Measurements from ENCODE around the gene FLT1.

The FLT1 gene

DNA sequence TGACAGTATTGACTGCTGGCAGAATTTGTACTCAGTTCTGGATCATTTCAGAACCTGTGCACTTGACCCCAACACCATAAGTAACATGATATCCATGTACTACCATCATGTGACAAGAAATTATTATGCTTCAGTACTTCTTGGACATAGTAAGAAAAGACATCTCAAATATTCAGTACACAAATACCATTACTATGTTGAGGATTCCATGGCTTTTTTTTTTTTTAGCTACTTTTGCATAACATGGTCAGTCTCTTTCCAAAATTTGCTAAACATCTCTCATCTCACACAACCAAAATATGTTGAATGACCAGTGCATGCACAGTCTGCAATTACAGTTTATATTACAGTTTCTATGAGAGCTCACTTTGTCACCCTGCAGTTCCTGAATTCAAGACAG lies 85.3 kb downstream of the FLT1 start:
- Histone ChIP-seq H3K27ac (no peak overlapping the region), H3K4me3 (no peak overlapping the region)

DNA sequence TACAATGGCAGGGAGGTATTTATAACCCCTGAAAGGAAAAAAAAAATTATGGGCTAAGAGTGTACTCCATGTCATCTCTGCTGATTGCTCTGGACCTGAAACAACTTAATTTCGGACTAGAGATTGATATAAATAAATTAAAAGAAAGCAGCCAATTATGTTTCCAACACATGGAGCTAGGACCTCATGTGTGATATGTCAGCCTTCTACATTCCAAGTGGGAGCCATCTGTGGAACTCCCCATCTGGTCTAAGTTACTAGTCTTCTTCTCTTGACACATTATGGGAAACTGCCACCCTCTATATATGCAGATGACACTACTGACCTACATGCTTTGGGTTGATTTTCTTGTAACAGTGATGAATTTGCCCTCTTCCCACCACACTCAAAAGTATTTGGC lies 86.1 kb downstream of the FLT1 start:
- H3K4me3 ChIP-seq: no peak overlapping the region
- no peak overlapping the region for H3K27ac ChIP-seq

DNA sequence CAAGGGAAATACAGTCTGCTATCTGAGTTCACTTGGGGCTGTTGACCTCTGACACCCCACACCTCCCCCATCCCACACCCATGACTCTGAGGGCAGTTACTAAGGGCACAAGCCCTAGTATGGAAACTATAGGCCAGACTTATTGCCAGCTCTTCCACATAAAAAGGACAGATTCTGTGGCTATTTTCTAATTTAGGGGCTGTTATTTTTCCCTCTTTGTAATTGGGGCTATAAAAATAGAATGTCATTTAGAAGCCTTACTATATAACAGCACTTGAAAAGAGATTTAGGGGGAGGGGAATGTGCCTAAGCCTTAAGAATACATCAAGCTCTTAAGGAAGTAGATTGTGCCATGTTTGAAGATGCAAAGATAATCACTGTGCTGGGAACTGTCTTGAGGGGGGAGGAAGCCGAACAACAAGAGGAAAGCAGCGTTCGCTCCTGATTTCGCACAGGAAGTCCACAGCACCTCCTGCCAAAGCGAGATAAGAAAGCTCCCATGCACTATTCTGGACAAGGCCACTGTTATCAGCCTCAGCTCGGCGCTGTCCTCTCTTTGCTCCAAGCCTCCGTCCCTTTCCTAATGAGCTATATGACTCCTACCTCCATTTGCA lies 86.6 kb downstream of the FLT1 start:
- H3K27ac ChIP-seq: no peak overlapping the region
- H3K4me3 ChIP-seq: no peak overlapping the region

GRCh38 chr13:28406733-28407266 lies 88.1 kb downstream of the FLT1 start:
- no peak overlapping the region for H3K4me3 ChIP-seq
- no peak overlapping the region for H3K27ac ChIP-seq

DNA sequence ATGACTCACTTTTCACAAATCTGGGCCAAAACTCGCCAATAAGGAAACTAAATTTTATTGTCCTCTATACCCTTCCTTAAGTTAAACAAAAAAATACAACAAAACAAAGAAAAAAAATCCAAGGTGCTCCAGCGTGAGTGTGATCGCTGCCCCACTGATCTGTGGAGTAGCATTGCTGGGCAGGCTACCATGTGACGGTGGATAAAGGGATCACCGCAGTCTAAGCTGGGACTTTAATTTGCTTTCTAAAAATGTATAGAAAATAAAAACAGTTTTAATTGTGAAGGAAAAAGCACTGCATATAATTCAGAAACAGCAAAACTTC lies 92.9 kb downstream of the FLT1 start:
- Histone ChIP-seq H3K27ac (no peak overlapping the region), H3K4me3 (no peak overlapping the region)

DNA sequence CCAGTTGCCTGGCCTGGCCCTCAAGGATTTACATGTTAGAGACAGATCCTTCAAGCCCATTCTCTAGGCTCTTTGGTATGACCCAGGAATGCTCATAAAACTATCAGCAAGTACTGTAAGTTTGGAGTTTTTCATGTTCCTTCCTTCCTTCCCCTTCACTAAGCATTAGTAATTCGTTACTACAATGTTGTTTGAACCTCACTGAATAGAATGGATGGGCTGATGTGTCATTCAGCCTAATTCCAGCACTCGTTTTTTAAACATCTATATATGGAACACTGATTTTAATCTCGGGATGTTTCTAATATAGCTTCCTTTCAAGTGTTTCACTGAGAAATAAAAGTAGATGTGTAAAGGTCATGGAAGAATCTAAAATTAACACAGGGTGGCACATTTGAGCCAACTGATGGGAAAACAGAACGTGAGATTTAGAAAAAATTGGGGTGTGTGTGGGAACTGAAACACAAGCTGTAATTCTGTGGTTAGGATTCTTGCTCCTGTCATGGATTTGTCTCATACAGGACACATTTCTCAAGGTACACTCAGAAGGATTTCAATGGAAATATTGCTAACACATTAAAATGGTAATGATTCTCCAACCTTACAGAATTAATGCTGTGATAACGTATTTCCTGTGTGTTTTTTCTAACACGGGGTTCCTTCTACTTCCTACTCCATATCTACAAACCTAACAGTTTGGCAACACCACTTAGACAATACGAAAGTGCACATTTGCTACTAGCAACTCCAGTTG lies 93.4 kb downstream of the FLT1 start:
- no peak overlapping the region for H3K4me3 ChIP-seq
- peak overlapping the region in 1 of 21 experiments; percentile 33 for H3K27ac ChIP-seq

GRCh38 chr13:28396053-28396452 lies 98.9 kb downstream of the FLT1 start:
- H3K27ac ChIP-seq: no peak overlapping the region

DNA sequence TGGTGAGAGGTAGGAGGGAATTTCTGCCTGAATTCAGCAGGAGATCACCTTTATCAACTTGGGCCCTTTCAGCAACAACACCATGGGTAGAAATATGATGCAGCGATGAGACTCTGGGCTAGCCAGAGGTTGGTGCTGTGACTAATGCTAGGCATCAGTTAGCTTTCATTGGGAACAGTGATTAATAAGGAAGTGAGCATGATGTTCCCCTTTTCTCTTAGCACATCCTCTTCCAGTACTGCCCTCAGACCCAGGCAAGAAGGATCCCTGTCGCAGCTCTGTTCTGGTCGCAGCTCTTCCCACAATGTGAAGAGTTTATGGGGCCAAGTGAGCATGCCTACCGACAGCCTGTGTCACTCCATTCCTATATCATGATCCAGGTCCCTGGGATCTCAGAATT lies 100.5 kb downstream of the FLT1 start:
- Histone ChIP-seq H3K4me3 (no peak overlapping the region), H3K27ac (no peak overlapping the region)

More at GRCh38 chr13:28396053-28396452, 98.9 kb downstream of the FLT1 start:
- H3K4me3 ChIP-seq: no peak overlapping the region

- no peak overlapping the region for H3K4me3 ChIP-seq
- H3K27ac ChIP-seq: peak overlapping the region in 1 of 21 experiments; percentile 39
These were observed 101.9 kb downstream of the FLT1 start for GRCh38 chr13:28392896-28393505.

DNA sequence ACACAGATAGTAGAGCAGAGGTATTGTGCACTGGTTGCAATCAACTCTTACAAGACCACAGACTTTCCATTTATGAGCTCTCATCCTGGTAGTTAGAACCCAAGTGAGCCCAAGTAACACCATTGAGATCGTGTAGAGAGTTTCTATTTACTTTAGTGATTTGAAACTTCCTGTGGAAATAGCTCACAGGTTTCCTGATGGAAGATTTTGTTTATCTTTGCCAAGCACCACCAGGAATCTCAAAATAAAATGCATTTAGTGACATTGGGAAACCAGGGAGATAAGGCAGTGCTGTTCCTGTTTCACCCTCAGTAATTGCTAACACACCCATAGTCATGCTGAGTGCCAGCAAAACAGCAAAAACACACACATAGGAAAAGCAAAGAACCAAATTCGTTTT lies 102.5 kb downstream of the FLT1 start:
- Histone ChIP-seq H3K4me3 (no peak overlapping the region), H3K27ac (peak overlapping the region in 1 of 21 experiments; percentile 39)

DNA sequence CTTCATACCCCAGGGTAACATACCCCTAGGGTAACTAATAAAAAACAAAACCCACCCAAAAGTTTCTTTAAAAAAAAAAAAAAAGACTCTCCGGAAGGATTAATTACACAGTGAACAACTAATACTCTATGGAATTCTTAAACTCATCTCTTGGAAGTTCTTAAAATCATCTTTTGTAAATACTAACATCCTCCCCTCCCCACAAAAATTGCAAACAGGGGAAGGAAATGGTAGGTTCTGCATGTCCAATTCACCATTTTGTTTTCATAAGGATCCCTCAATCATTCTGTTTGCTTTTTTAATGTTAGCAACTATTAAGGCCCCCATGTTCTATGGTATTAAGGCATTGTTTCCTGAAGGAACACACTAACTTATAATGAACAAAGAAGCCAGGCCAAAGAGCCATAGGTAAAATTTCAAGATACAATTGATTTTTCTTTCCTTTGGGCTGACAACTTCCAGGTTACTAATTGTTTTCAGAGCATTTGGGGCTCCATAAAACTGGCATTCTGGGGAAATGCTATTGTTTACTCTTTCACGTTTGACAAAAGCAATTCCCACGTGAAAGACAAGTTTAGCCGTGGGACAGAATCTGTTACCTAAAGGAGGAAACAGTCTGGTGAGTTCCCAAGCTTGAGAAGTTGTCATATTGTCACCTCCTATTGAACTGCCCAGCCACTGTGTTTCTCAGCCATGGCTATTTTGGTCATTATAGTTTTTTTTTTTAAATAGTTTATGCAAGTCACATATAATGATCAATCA lies 107.0 kb downstream of the FLT1 start:
- H3K27ac ChIP-seq: no peak overlapping the region
- no peak overlapping the region for H3K4me3 ChIP-seq

GRCh38 chr13:28385362-28385761 lies 109.6 kb downstream of the FLT1 start:
- no peak overlapping the region for H3K4me3 ChIP-seq

DNA sequence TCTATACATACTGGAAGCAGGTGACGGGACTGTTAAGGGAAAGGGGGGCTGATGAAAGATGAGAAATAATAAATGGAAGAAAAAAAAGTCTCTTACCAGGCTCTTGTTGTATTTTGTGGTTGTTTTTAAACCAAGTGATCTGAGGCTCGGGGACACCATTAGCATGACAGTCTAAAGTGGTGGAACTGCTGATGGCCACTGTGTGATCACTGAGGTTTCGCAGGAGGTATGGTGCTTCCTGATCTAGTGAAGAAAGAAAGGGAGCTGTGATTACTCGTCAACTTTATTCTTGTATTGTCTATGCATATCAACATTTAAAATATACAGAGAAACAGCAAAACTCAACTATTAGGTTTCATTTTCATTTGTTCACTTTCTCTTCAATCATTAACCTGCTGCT lies 110.1 kb downstream of the FLT1 start:
- Histone ChIP-seq H3K4me3 (no peak overlapping the region), H3K27ac (no peak overlapping the region)

More at GRCh38 chr13:28385362-28385761, 109.6 kb downstream of the FLT1 start:
- no peak overlapping the region for H3K27ac ChIP-seq

- H3K4me3 ChIP-seq: no peak overlapping the region
- H3K27ac ChIP-seq: no peak overlapping the region
These were observed 114.6 kb downstream of the FLT1 start for GRCh38 chr13:28380319-28380718.

DNA sequence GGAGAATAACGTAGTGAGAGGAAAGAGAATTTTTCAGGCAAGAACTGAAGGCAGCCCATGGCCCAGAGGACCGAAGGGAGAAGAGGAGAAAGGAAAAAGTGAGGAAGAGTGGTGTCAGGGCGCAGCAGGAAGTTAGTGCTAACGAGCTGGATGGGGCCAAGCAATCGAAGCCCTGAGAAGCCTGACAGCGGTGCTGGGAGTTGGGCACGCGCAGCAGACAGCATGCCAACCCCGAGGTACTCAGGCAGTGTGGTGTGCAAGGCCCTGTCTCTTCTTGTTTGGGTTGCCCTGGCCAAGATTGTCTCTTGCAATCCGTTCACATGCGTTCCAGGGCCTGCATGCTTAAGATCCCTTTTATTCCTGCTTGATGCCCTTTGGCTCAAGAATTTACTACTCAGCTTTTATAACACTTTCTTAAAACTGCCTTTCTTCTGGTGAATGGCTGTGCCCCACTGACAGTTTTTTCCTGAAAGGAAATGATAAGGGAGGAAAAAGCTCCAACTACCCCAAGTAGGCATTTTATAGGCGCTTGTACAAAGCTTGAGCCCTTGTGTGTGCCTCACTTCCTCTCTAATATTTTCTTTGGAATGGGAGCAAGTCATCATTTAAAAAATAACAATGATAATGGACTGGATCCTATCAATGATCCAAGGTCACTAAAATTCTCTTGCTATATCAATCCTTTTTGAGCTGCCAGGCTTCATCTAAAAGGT lies 115.4 kb downstream of the FLT1 start:
- Histone ChIP-seq H3K27ac (no peak overlapping the region), H3K4me3 (no peak overlapping the region)

- Histone ChIP-seq H3K27ac (no peak overlapping the region), H3K4me3 (no peak overlapping the region)
These were observed 118.3 kb downstream of the FLT1 start for GRCh38 chr13:28376604-28377003.

DNA sequence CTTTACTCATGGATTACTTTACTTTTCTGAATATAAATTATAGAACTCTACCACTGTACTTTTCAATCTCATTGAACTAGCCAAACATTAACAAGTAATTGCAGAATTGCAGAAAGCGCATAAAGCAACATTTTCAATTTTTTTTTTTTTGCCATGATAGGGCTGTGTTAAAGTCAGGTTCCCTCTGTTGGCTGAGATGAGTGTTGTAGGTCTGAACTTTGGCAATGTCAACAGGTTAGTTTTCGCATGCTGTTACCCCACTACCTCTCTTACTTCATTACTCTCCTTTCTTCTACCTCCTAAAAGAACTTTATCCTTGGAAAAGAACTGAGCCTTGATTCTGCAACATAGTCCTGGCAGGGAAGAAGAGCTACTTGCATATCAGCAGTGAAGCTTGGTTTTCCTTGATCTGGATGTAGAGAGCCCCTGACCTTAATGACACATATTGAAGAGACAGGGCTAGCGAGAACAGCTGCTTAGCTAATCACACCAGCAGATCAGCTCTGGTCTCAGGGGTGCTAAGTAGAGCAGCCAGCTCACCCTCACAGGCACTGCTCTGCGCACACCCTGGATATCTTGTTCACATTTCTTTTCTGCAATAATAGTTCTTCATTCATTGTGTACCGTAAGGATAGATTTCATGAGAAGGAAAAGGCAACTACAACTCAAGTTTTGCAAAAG lies 119.5 kb downstream of the FLT1 start:
- H3K4me3 ChIP-seq: no peak overlapping the region
- H3K27ac ChIP-seq: no peak overlapping the region

DNA sequence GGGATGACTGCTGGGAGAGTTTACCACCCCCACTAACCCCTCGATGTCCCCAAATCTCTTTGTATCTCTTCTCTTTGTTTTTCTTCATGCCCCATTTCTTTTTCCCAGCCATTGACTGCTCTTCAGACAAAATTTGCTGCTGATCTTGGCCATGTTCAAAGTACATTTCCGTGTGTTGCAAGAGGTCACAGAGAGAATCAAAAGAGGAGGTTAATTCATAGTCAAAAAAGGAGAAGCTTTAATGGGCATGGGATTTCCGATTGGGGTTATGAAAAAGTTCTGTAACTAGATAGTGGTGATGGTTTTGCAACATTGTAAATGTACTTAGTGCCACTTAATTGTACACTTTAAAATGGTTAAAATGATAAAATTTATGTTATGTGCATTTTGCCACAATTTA lies 121.1 kb downstream of the FLT1 start:
- no peak overlapping the region for H3K4me3 ChIP-seq
- H3K27ac ChIP-seq: no peak overlapping the region

- Histone ChIP-seq H3K27ac (no peak overlapping the region), H3K4me3 (no peak overlapping the region)
These were observed 124.5 kb downstream of the FLT1 start for GRCh38 chr13:28370448-28370847.

Data from skin epidermis (tissue), 12 donors.